ENCODE data around the gene TGFBR3.

TGFBR3 gene

GRCh38 chr1:91885716-91886506 lies at the start of gene TGFBR3:
Gene TGFBR3, minus strand, starts transcription at chr1:91886151. Its CDS starts 24,620 bp downstream, at chr1:91861531.
- DNase-seq (ENCODE audit: low read depth in 2 of 2), result peak; percentile 58 to 63

GRCh38 chr1:91929250-91929649 lies 43.3 kb upstream of the TGFBR3 start:
- DNase-seq (ENCODE audit: low read depth in 2 of 2), result no peak

GRCh38 chr1:91928026-91928425 lies 42.1 kb upstream of the TGFBR3 start:
- DNase-seq (ENCODE audit: low read depth in 2 of 2), result no peak

- no peak for DNase-seq (ENCODE audit: low read depth in 2 of 2)
Observed at GRCh38 chr1:91925644-91926435, 39.9 kb upstream of the TGFBR3 start.

GRCh38 chr1:91924146-91924545 lies 38.2 kb upstream of the TGFBR3 start:
- DNase-seq (ENCODE audit: low read depth in 2 of 2), result no peak

GRCh38 chr1:91919962-91920361 lies 34.0 kb upstream of the TGFBR3 start:
- no peak for DNase-seq (ENCODE audit: low read depth in 2 of 2)

- no peak for DNase-seq (ENCODE audit: low read depth in 2 of 2)
Observed at GRCh38 chr1:91916811-91917460, 31.0 kb upstream of the TGFBR3 start.

GRCh38 chr1:91916046-91916445 lies 30.1 kb upstream of the TGFBR3 start:
- DNase-seq (ENCODE audit: low read depth in 2 of 2), result no peak

- no peak for DNase-seq (ENCODE audit: low read depth in 2 of 2)
Observed at GRCh38 chr1:91913018-91913417, 27.1 kb upstream of the TGFBR3 start.

GRCh38 chr1:91912266-91912665 lies 26.3 kb upstream of the TGFBR3 start:
- no peak for DNase-seq (ENCODE audit: low read depth in 2 of 2)

- no peak for DNase-seq (ENCODE audit: low read depth in 2 of 2)
Observed at GRCh38 chr1:91901231-91901630, 15.3 kb upstream of the TGFBR3 start.

- DNase-seq (ENCODE audit: low read depth in 2 of 2), result no peak
Observed at GRCh38 chr1:91900562-91900961, 14.6 kb upstream of the TGFBR3 start.

GRCh38 chr1:91897016-91897415 lies 11.1 kb upstream of the TGFBR3 start:
- DNase-seq (ENCODE audit: low read depth in 2 of 2), result no peak

- DNase-seq (ENCODE audit: low read depth in 2 of 2), result no peak
Observed at GRCh38 chr1:91895832-91896556, 10.0 kb upstream of the TGFBR3 start.

- no peak for DNase-seq (ENCODE audit: low read depth in 2 of 2)
Observed at GRCh38 chr1:91894036-91894761, 8.2 kb upstream of the TGFBR3 start.

GRCh38 chr1:91891969-91892368 lies 6.0 kb upstream of the TGFBR3 start:
- no peak for DNase-seq (ENCODE audit: low read depth in 2 of 2)

- DNase-seq (ENCODE audit: low read depth in 2 of 2), result no peak
Observed at GRCh38 chr1:91891454-91891853, 5.5 kb upstream of the TGFBR3 start.

- no peak for DNase-seq (ENCODE audit: low read depth in 2 of 2)
Observed at GRCh38 chr1:91889717-91890459, 3.9 kb upstream of the TGFBR3 start.

- DNase-seq (ENCODE audit: low read depth in 2 of 2), result no peak
Observed at GRCh38 chr1:91885213-91885715, 687 bp downstream of the TGFBR3 start.
